ENCODE measurements around the gene AURKA. TPM values are rescaled to one million over a fixed set of nuclear protein-coding genes. Genes with fewer than 3 reads are reported as not detected.

AURKA gene
- total RNA-seq, 1 donor from 2014 or later = 14.5 TPM

DNA sequence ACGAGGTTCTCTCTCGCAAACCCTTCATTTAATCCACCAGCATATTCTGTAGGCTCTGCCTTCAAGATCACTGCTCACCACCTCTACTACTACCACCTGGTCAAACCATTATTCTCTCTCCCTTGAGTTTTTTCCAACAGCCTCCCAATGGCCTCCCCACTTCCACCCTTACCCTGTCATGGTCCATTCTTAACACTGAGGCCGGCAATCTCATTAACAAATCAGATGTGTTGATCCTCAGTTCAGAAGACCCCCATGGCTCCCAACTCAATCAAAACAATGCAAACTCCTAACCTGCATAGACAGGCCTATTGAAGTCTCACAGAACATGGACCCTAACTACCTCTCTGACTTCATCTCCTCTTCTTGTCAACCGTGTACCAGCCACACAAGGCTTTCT, 2.2 kb downstream of the AURKA start:
- ATAC-seq = no peak

DNA sequence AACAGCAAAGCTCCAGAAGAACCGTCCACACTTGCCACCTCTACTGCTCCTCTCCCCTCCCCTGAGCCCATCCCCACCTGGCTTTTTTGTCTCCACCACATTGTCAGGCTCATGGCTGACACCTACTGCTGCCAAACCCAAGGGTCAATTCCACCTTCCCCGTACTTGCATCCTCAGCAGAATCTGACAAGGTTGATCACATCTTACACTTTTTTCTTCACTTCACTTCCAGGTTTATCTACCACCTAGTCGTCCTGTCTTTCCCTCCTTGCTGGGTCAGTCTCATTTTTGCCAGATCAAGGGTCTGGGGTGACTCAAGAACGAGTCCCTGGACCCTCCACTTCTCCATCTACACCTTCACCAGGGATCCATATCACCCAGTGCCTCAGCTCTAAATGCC, 3.1 kb downstream of the AURKA start:
- ATAC-seq = no peak

DNA sequence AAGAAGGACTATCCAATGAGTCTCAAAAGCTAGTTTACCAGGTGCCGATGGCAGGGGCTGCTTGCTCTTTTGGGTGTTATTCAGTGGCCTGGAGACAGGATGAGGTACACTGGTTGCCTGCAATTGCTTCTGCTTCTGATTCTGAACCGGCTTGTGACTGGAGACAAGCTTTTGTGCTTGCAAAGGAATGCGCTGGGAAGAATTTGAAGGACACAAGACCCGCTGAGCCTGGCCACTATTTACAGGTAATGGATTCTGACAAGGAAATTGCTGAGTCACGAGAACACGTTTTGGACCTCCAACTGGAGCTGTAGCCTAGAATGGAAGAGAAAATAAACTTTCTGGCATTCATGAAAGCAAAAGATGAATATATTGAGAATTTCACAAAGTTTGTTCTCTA, 5.8 kb downstream of the AURKA start:
- no peak for ATAC-seq

DNA sequence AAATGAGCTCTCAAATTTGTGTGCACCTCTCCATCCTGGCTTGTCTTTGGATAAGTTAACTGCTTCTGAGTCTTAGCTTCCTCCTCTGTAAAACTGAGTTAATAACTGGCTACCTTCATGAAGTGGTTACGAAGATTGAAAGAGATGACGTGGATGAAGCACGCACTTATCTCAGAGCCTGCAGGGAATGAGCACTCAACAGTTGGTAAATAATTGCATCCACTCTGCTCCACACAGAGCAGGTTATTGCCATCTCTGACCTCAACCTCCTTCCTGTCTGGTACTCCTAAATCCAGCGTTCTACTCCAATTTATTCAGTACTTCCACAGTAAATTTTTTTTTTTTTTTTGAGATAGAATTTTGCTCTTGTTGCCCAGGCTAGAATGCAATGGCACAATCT, 6.9 kb downstream of the AURKA start:
- no peak for ATAC-seq

DNA sequence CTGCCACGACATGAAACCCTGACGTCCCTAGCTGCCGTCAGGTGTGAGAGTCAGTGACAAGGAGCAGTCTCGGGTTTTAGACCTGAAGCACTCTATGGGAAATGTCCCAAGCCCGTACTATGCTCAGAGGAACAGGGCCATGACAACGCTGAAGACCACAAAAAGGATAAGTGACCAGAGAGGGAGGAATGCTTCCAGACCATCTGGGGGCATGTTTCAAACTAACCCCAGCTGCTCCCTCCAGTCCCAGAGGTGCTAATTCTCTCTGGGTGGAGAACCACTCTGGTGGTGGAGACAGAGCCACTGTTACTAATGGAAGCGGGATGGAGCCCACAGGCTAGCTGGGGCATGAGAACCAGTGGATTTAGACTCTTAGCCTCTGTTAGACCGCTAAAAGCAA, 8.7 kb downstream of the AURKA start:
- no peak for ATAC-seq

DNA sequence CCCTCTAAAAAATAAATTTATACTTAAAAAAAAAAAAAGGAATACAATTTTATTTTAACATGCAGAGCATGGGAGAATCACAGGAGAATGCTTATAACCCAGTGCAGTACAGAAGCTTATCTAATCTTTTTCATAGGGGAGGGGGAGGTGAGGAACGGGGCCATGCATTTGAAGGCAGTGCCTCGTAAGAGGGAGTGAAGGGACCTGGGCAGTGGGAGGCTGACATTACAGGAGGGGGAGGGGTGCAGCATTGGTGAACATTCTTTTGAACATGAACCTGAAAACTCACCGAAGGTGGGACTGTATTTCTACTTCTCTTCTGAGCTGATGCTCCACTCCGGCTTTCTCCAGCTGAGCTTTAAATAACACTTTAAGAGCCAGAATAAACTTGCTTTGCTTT, 9.3 kb downstream of the AURKA start:
- ATAC-seq = no peak

DNA sequence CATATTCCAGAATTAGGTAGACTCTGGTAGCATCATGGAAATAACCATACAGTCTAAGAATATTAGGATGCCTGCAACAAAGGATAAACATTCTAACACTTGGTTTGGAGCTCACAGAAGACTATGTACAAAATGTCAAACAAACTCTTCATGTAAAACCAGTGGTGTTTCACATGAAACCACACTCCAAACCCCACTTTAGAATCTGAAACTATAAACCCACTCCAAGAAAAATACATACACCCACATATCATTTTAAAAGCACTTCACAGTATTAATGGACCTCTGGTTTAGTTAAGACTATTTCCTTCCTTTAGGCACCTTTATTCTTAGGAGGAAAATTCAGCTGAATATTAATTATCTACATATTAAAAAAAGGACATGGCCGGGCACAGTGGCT, 10.5 kb downstream of the AURKA start:
- ATAC-seq = no peak

DNA sequence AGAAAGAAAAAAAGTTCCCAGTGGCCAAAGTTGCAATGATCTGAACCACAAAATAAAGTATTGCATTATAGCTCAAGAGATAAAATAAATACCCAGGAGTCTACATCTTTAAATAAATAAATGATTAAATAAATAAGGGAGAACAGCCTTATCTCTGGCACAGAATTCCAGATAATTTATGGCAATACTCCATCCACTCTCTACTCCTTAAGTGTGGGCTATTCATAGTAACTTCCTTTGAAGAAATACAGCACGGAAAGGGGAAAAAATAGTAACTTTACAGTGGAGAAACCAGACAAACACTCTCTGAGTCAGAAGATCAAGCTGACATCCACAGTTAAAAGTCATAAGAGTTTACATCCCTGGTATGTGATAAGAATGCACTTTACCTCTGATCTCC, 11.6 kb downstream of the AURKA start:
- ATAC-seq = no peak

DNA sequence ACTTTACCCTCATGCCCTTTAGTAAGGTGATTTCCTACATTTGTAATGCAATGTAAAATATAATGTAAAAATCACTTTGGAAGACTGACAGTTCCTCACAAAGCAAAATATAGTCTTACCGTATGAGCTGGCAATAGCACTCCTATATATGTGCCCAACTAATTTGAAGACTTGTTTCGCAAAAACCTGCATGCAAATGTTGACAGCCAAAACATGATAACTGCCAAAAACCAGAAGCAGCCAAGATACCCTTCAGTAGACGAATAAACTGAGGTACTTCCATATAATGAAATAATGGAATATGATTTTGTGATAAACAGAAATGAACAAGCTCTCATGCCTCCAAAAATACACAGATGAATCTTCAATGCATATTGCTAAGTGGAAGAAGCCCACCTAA, 13.6 kb downstream of the AURKA start:
- ATAC-seq = no peak

DNA sequence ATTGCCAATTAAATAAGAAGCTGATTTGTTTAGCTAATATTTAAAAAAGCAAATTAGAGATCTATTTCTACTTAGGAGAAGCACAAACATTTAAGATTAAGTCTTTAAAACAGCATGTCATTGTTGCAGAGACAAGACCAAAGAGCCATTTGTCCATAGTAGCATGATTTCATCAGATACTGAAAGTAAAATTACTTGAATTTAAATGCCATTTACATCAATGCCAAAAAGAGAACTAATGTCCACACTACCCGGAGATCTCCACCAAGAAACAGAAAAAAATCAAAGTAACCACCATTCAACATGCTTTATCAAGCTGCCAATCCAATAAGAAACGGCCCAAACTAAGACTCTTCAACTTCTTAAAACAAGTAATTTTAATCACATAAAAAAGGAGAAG, 15.7 kb downstream of the AURKA start:
- no peak for ATAC-seq

DNA sequence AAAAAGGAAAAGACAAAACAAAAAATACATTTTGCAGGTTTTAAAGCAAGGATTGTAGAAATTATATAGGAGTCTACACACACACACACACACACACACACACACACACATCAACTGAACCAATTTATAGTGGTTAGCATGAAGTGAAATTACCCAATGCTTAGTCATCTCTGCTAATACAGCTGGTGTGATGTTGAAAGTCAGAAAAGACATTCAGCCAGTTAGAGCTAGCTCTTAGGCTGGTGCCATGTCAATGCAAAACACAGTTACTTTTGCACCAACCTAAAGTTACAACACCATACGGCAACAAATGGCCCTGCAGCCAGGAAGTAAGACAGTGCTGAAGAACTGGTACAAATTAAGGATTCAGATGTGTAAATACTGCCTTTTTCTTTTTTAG, 18.1 kb downstream of the AURKA start:
- ATAC-seq = peak; percentile 94

DNA sequence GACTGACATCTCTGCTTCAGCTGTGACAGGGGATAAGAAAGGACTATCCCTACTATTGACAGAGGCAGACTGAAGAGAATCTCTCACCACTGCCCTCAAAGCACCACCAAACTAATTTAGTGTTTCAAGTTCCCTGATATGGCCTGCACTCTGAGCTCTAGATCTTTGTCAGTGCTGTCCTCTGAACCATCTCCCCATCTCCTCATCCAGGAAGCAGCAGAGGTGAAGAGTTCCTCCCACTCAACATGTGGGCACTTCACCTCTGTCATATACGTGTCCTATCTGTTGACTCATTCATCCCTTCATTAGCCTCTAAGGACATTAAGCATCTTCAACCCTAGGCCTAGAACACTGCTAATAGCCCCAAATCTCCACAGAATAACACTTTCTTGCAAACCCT, 19.2 kb downstream of the AURKA start:
- ATAC-seq = no peak

DNA sequence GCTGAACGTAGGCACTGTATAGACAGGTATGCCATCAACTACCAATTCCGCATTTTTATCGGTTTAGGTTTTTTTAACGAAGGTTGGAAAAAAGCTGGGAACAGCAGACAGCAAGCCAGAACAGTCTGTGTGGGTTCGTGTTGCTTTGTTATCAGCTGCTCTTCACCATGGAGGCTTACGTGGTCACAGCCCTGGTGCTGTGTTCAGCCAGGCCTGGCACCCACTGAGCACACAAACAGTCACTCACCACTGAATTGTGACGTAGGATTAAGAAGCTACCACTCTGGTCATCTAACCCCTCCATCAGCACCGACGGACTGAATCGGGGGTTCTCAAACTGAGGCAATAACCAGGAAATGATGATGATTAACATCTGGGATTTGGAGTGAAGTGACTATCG, 20.0 kb downstream of the AURKA start:
- no peak for ATAC-seq

DNA sequence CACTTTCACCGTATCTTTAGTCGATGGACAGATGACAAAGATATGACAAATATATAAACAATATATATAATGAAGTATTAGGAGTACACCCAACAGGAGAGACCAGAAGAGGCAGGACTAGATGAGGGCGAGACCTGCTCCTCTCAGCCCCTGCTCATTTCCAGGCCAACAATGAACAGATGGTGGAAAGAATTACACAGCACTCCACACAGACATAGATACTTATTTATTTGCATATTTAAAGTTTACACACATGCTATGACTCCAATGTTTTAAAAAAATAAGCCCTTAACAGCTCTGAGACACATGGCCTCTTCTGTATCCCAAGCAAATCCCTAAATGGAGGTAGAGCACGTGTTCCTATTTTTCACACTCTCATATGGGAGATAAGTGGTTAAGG, 22.8 kb downstream of the AURKA start:
- no peak for ATAC-seq

DNA sequence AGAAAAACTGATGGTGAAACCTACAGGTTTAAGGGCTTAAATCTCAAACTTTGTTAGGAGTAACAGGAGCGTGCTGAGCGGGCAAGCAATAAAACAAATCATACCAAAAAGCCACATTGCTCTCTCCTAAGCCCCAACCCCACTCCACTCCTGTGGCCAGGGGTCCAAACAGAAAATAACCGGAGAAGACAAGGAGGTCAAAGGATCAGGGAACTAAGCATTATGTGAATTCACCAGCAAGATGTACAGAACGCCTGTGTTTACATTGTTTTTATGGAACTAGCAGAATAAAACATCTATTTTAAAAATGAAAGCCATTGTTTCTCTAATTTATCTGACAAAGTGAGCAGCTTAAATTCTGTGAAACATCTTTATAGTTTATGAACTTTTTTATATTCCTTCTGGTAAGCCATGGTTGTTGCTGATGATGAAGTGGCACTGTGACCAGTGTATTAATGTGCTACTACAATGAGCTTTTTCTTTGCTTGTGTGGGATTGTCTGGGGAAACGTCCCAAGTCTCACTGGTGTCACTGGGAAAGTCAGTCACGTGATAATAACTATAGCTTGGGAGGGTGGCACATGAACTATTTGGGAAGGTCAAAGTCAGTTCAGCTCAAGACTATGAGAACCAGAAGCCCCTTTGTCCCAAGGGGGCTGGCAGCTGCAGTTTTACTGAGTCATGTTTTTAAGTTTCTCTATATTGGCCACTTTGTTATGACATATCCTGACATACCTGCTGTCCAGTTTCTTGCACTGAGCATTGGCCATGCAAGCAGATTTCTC, 23.5 kb downstream of the AURKA start:
- ATAC-seq = no peak

DNA sequence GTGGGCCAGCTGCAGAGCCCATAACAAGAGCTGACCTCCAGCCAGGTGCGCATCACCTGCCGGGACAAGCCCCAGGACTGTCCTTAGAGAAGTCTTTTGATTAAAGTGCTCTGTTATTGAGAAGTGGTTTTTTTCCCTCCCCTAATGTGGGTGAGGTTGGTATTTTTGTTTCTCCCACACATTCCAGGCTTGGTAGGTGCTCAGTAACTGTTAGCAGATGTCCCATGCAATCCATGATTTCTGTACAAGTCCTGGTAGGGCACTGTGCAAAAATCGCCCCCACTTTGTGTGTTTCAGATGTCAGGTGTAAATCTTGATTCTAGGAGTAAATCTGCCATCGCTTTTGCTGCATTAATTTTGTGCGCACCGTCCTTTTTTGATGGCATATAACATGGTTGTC, 28.5 kb downstream of the AURKA start:
- ATAC-seq = no peak

DNA sequence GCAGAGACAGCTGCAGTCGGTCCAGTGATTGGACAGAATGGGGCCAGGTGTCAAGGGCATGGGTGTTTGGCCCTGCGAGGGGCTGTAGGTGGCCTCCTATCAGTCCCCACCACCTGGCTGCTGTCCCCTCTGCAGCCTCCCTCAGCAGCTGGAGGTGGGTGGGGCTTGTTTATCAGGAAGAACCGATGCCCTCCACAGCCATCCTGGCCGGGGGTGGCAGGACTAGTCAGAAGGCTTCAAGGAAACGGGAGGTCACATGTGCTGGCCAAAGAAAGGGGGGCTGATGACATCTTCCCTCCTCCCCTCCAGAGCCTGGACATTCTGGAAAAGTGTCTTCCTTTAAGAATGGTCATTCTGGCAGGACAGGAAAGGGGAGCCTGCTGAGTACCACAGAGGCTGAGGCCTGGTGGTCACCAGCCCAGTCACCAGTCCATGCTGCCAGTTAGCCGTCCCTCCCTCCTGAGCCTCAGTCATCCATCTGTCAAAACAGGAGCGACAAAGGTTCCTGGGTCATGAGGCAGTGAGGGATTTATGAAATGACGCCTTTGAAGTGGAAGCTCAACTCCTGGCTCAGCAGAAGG, 29.1 kb downstream of the AURKA start:
- ATAC-seq = no peak

DNA sequence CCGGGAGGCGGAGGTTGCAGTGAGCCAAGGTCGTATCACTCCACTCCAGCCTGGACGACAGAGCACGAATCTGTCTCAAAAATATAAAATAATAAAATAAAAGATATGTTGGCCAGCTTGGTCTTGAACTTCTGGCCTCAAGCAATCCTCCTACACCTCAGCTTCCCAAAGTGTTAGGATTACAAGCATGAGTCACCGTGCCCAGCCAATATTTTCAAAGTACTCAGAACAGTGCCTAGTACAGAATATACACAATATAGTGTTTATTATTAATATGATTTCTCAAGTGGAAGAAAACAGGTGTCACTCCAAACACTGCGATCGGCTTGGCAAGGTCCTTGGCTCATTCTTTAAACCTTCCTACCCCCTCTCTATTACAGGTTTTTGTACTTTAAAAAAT, 30.1 kb downstream of the AURKA start:
- no peak for ATAC-seq

DNA sequence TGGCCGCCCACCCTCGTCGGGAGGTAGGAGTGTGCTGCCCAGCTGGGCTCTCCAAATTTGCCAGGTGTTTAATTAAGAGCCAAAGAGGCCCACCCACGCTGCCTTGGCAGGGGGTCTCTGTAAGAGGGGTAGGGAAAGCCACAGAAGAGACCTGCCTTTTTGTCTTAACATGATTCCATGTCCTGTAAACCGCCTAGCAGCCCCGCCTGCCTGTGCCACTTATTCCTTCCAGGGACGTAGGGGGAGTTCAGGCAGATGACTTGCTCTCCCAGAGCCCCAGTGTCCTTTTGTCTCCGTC, 31.2 kb downstream of the AURKA start:
- ATAC-seq = no peak

DNA sequence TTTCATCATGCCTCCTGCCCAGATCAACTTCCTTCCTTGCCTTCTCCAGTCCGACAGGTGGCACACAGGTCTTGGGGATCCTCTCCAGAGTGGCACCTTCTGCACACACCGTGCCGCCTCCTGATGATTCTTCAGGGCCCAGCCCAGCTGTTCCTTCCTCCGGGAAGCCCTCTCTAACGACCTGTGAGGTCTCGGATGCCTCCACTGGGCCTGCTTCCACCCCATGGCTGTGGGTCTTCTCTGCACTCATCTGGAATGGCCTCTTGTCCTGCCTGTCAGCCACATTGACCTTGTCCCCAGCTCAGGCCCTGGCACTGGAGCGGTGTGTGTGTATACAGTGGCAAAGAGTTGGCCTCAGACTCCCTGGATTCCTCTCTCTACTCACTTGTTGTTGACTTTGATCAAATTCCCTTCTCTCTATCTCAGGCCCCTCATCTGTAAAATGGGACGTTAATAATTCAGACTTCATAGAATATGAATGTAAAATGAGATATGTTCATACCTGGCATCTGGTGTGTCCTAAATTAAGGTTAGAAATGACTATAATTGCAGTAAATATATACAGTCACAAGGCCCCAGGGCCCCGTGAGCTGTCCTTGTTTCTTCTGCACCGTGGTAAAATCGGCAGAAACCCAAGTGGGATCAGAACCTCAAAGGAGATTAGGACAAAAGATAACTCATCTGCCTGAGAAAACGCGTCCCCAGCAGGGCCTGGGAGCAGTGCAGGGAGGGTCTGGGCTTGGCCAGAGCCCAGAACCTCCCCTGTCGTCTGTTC, 31.7 kb downstream of the AURKA start:
- ATAC-seq = peak; percentile 26

DNA sequence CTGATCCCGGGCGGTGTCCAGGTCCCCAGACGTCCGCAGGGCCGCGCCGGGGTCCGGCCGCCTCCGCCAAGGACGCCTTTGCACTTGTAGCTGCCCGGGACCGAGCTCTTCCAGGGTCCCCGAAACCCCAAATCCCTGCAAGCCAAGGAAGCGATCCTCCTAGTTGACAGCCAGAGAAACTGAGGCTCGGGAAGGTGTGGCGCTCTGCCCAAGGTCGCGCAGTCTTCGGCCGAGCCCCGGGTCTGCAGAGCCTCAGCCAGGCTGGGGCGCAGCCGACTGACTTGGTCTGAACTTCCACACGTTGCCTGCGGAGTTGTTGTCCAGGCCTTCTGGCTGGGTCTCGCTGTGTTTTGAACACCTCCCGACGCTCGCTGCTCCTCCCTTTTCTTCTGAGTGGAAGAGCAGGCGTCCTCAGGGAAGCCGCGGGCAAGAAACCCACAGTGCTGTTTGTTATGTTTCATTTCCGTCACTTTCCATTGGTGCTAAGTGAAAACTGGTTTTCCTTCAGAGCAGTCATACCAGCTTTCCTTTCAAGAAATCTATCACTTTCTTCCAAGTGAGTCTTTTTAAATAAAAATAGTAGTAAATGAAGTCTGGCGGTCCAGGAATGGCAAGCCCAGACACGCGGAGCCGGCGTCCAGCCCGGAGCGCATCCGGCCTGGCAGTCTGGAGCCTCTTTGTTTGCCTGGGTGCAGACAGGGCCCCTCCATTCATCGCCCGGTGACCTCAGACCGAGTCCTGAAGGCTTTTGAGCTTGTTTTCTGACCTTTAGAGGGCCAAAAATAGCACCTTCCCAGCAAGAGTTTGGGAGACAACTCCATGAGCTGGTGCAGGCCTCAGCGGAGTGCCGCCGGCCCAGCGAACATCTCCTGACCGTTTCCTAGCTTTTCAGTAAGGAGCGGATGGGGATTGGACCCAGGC, 32.5 kb downstream of the AURKA start:
- peak; percentile 59 for ATAC-seq

DNA sequence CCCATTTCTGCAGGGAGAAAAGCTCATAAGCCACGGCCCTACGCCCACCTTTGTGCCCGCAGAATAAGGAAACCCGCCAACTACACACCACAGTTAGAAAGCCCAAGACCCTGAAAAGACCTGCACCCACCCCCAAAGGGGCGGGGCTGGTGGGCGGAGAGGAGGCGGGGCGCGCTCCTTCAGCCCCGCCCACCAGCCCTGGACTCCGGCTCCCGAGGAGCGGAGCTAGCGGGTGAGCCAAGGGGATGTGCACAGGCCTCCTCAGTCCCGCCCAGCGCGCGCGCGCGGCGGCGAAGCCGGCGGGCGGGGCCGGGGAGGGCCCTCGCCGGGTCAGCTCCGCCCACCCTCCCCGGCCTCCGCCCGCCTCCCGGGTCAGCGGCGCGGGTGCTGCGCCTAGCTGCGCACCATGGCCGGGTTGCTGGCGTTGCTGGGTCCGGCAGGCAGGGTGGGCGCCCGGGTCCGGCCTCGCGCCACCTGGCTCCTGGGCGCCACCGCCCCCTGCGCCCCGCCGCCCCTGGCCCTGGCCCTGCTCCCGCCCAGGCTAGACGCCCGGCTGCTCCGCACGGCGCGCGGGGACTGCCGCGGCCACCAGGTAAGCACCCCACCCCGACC, 33.3 kb downstream of the AURKA start, which contains the start of gene FAM210B:
Gene FAM210B, plus strand, starts transcription at position 375 of the 612 bp plus-strand sequence. Its CDS starts 32 bp downstream, at position 407.
- peak; percentile 95 for ATAC-seq

All from esophagus mucosa (tissue), 1 donor.